A549 (cell line): Measurements from ENCODE around the gene TMPRSS9.

Experiments
- BCL3 ChIP-seq: fragments of >200 bp; sonication (Bioruptor Twin); formaldehyde crosslinking; IDR thresholded peaks from 3 replicates; pipeline ENCODE4 v1.6.1; 2016
- CBX2 ChIP-seq: fragments of 200-600 bp; sonication (generic); IDR thresholded peaks from 2 replicates; pipeline ENCODE4 v1.6.1; 2016; ENCODE audit warnings: low read depth, mild to moderate bottlenecking, borderline replicate concordance
- E2F6 ChIP-seq: IDR thresholded peaks from 2 replicates; pipeline ENCODE4 v1.6.1; 2012; ENCODE audit warnings: low read depth, borderline replicate concordance
- EP300 ChIP-seq, 2 experiments: fragments of >200 bp; sonication (Bioruptor Twin); formaldehyde crosslinking; IDR thresholded peaks; 2 replicates in 1 of 2; 3 replicates in 1 of 2; pipeline ENCODE4 v1.6.1; 2016 to 2017
- FOSB ChIP-seq: fragments of 250-450 bp; sonication (Bioruptor Pico); IDR thresholded peaks from 2 replicates; pipeline ENCODE4 v1.5.0; 2020; ENCODE audit warnings: mild to moderate bottlenecking, moderate library complexity
- KDM5A ChIP-seq: fragments of 200-600 bp; sonication (generic); IDR thresholded peaks from 2 replicates; pipeline ENCODE4 v1.6.1; 2016; ENCODE audit warnings: antibody characterized with exemption, mild to moderate bottlenecking
- NFE2L2 ChIP-seq: fragments of 150-350 bp; conservative IDR thresholded peaks from 2 replicates; pipeline ENCODE4 v1.6.1; 2014; ENCODE audit warnings: low read length
- POLR2A ChIP-seq: IDR thresholded peaks from 2 replicates; pipeline ENCODE4 v1.6.1; 2012; ENCODE audit warnings: mild to moderate bottlenecking, low read length
- REST ChIP-seq: fragments of 200-600 bp; sonication (generic); IDR thresholded peaks from 2 replicates; pipeline ENCODE4 v1.6.1; 2016; ENCODE audit warnings: antibody characterized with exemption, mild to moderate bottlenecking, moderate library complexity
- TF ChIP-seq, protein P1 (sequence below): fragments of >200 bp; sonication (Bioruptor Twin); formaldehyde crosslinking; IDR thresholded peaks from 3 replicates; pipeline ENCODE4 v1.5.1; 2016
- TF ChIP-seq, protein P2 (sequence below): IDR thresholded peaks from 2 replicates; pipeline ENCODE4 v1.6.1; 2012

DNA sequence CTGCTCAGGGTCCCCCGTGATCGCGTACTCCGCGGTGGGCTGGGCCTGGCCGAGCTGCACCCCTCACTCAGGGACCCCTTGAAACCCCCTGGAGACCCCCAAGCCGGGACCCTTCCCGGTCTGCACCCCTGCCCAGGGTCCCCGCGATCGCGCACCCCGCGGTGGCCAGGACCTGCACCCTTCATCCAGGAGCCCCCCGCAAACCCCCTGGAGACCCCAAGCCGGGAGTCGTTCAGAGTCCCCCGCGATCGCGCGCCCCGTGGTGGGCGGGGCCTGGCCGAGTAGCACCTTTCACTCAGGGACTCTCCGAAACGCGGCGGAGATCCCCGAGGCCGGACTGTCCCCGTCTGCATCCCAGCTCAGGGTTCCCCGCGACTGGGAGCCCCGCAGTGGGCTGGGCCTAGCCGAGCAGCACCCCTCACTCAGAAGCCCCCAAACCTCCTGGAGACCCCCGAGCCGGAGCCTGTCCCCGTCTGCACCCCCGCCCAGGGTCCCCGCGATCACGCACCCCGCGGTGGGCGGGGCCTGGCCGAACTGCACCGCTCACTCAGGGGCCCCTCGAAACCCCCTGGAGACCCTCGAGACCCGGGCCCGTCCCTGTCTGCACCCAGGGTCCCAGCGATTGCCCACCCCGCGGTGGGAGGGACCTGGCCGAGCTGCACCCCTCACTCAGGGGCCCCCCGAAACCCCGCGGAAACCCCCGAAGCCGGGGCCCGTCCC, 95.9 kb downstream of the TMPRSS9 start:
- TF ChIP-seq BCL3 (no peak), E2F6 (no peak), FOSB (CRISPR knock-in tag) (no peak), KDM5A (no peak), CBX2 (no peak), NFE2L2 (no peak), REST (no peak), EP300 (IDR thresholded peaks at IDR 0.05) (no peak), POLR2A (no peak)
- TF ChIP-seq, protein P1, sequence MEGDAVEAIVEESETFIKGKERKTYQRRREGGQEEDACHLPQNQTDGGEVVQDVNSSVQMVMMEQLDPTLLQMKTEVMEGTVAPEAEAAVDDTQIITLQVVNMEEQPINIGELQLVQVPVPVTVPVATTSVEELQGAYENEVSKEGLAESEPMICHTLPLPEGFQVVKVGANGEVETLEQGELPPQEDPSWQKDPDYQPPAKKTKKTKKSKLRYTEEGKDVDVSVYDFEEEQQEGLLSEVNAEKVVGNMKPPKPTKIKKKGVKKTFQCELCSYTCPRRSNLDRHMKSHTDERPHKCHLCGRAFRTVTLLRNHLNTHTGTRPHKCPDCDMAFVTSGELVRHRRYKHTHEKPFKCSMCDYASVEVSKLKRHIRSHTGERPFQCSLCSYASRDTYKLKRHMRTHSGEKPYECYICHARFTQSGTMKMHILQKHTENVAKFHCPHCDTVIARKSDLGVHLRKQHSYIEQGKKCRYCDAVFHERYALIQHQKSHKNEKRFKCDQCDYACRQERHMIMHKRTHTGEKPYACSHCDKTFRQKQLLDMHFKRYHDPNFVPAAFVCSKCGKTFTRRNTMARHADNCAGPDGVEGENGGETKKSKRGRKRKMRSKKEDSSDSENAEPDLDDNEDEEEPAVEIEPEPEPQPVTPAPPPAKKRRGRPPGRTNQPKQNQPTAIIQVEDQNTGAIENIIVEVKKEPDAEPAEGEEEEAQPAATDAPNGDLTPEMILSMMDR: no peak
- TF ChIP-seq, protein P2, sequence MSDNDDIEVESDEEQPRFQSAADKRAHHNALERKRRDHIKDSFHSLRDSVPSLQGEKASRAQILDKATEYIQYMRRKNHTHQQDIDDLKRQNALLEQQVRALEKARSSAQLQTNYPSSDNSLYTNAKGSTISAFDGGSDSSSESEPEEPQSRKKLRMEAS: no peak
